H1 (cell line): Measurements from ENCODE around the gene C2orf74. TPM values are rescaled to one million over a fixed set of nuclear protein-coding genes. Genes with fewer than 3 reads are reported as not detected.

Experiments
- BCL11A ChIP-seq, 2 experiments: IDR thresholded peaks; one replicate each; pipeline ENCODE4 v1.6.1; 2011; ENCODE audit warnings: low read depth in 2 of 2, low read length in 2 of 2, mild to moderate bottlenecking in 2 of 2
- CBX5 ChIP-seq: fragments of 300-800, 300-1000 bp; sonication (generic); IDR thresholded peaks from 2 replicates; pipeline ENCODE4 v1.7.1; 2016; ENCODE audit warnings: antibody characterized with exemption, low read length, low read depth
- CBX8 ChIP-seq: fragments of 300-800, 300-1000 bp; sonication (generic); IDR thresholded peaks from 2 replicates; pipeline ENCODE4 v1.7.1; 2016; ENCODE audit warnings: low read depth, low read length, borderline replicate concordance
- CREB1 ChIP-seq: IDR thresholded peaks from 2 replicates; pipeline ENCODE4 v1.6.1; 2012; ENCODE audit warnings: inconsistent platforms
- EGR1 ChIP-seq: IDR thresholded peaks from 2 replicates; pipeline ENCODE4 v1.6.1; 2011; ENCODE audit warnings: low read depth, low read length, borderline replicate concordance
- EP300 ChIP-seq, 2 experiments: IDR thresholded peaks; 1 replicate in 1 of 2; 2 replicates in 1 of 2; pipeline ENCODE4 v1.6.1; 2011 to 2012; ENCODE audit warnings: low read depth in 2 of 2, low read length in 2 of 2, mild to moderate bottlenecking in 2 of 2, borderline replicate concordance in 1 of 2, inconsistent platforms in 1 of 2, moderate library complexity in 1 of 2
- GABPA ChIP-seq: IDR thresholded peaks from 2 replicates; pipeline ENCODE4 v1.6.1; 2011; ENCODE audit warnings: mild to moderate bottlenecking, low read length, moderate library complexity, borderline replicate concordance; ENCODE audit not compliant: insufficient read depth
- HDAC2 ChIP-seq, 2 experiments: fragments of 300-600 bp in 1 of 2; sonication (generic) in 1 of 2; IDR thresholded peaks; 2 replicates each; pipeline ENCODE4 v1.6.1; 2011 to 2012; ENCODE audit warnings: low read depth in 2 of 2, low read length in 2 of 2, mild to moderate bottlenecking in 2 of 2, moderate library complexity in 2 of 2, borderline replicate concordance in 1 of 2, inconsistent platforms in 1 of 2
- HDAC6 ChIP-seq: IDR thresholded peaks from one replicate; pipeline ENCODE4 v1.7.1; 2012; ENCODE audit warnings: low read depth, mild to moderate bottlenecking, inconsistent platforms, low read length, moderate library complexity
- KDM1A ChIP-seq: fragments of 200-600, 300-600 bp; sonication (generic); IDR thresholded peaks from 2 replicates; pipeline ENCODE4 v1.7.1; 2016; ENCODE audit warnings: mild to moderate bottlenecking, low read length, borderline replicate concordance
- KDM5A ChIP-seq: fragments of 200-600 bp; IDR thresholded peaks from 2 replicates; pipeline ENCODE4 v1.7.1; 2012; ENCODE audit warnings: mild to moderate bottlenecking, low read length, inconsistent platforms, mixed read lengths
- NANOG ChIP-seq: IDR thresholded peaks from 2 replicates; pipeline ENCODE4 v1.6.1; 2011; ENCODE audit warnings: low read length, low read depth, mild to moderate bottlenecking, inconsistent platforms; ENCODE audit not compliant: insufficient read depth, poor library complexity, severe bottlenecking
- POLR2AphosphoS5 ChIP-seq: IDR thresholded peaks from 2 replicates; pipeline ENCODE4 v1.6.1; 2011; ENCODE audit warnings: low read depth, low read length
- POU5F1 ChIP-seq: IDR thresholded peaks from 2 replicates; pipeline ENCODE4 v1.6.1; 2011; ENCODE audit warnings: low read depth, mild to moderate bottlenecking, low read length, moderate library complexity
- RNF2 ChIP-seq: fragments of 200-900, 300-1000 bp; sonication (generic); IDR thresholded peaks from 2 replicates; pipeline ENCODE4 v1.7.1; 2016; ENCODE audit warnings: borderline replicate concordance, low read depth, mild to moderate bottlenecking, antibody characterized with exemption, low read length; ENCODE audit not compliant: poor library complexity, severe bottlenecking; ENCODE audit errors: missing control alignments
- SIN3A ChIP-seq, 2 experiments: IDR thresholded peaks in 1 of 2; conservative IDR thresholded peaks in 1 of 2; 2 replicates each; pipeline ENCODE4 v1.6.1; 2011 to 2012; ENCODE audit warnings: low read length in 2 of 2, improper control_type of control experiment in 1 of 2, low read depth in 1 of 2, mild to moderate bottlenecking in 1 of 2
- SUZ12 ChIP-seq: fragments of 200-600 bp; sonication (generic); IDR thresholded peaks from 2 replicates; pipeline ENCODE4 v1.6.1; 2012; ENCODE audit warnings: mild to moderate bottlenecking, inconsistent platforms, low read length, moderate library complexity, mixed read lengths
- TEAD4 ChIP-seq: IDR thresholded peaks from 2 replicates; pipeline ENCODE4 v1.6.1; 2012; ENCODE audit warnings: low read depth, low read length, inconsistent platforms, mixed read lengths
- polyA plus RNA-seq, 7 experiments: library from polyadenylated mRNA; depleted of rRNA in 3 of 7; stranded (reverse) in 5 of 7; unstranded in 2 of 7; fragments of >200 nt in 5 of 7; fragments of 200-250 nt in 2 of 7; gene quantifications; 1 replicate in 5 of 7; 2 replicates in 1 of 7; 4 replicates in 1 of 7; pipeline versions ENCODE4 v1.2.1 to v1.2.3, GENCODE V29; 2011 to 2013; ENCODE audit warnings: missing spikeins in 2 of 7, mixed read lengths in 2 of 7
- total RNA-seq: library from RNA; stranded (reverse); fragmentation: NEBNext Ultra II Directional; extraction: Animal tissue kit (Norgen Biotek cat#: 25700); gene quantifications from 2 replicates; pipeline ENCODE4 v1.2.1, GENCODE V29; 2021

The C2orf74 gene
- total and polyA plus RNA-seq, 2 of the 8 experiments (the other 6 are each of a cell fraction or from before 2014, with no cell fraction given), result 2.6 to 9.3 TPM

DNA sequence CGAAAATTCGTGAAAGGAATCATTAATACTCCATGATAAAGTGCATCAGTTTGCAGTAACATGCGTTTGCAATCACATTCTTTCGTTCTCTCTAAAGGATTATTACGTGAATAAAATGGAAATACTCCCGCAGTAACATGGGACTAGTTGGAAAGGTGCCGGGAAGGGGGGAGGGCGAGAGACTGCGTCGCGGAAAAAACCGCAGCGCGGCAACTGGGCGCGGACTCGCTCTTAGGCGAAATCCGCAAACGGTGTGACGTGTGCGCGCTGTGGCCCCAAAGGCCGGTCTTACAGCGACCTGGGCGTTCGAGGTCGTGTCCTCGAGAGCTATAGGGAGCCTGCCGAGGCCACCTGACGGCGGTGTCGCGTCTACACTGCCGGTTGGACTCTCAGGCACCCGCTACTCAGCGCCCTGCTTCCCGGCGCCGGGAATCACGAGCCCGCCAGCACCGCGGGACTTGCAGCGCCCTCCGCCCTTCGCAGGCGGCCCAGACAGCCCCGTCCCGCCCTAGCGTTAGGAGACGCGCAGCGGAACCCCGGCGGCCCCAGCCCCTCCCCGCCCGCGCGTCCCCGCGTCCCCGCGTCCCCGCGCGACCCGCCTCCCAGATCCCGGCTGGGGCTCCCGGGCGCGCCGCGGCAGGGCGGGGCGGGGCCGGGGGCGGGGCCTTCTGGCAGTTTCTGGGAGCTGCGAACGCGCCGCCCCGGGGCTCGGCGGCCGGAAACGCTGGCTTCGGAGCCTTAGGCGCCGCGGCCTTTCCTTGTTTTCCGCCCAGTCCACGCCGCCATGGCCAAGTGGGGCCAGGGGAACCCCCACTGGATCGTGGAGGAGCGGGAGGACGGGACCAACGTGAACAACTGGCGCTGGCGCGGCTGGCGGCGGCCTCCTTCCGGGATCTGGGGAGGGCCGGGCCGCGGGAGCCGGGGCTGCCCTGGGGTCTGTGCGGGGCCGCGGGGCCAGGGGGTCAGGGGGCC, 15.1 kb downstream of the C2orf74 start (continued):
- TF ChIP-seq BCL11A (IDR thresholded peaks at IDR 0.05; ENCODE audit: low read depth in 2 of 2, low read length in 2 of 2), result no peak
- TF ChIP-seq RNF2, result no peak
- TF ChIP-seq HDAC2 (IDR thresholded peaks at IDR 0.05; ENCODE audit: borderline replicate concordance in 1 of 2, low read depth in 2 of 2, low read length in 2 of 2), result no peak
- no peak for TF ChIP-seq KDM1A
- no peak for TF ChIP-seq EP300 (IDR thresholded peaks at IDR 0.05; ENCODE audit: borderline replicate concordance in 1 of 2, low read depth in 2 of 2, low read length in 2 of 2)
- TF ChIP-seq HDAC6, result no peak
- TF ChIP-seq CBX8, result no peak
- no peak for TF ChIP-seq KDM5A
- TF ChIP-seq TEAD4, result no peak; the same call in 1 of the 2 replicates
- no peak for TF ChIP-seq SUZ12
- no peak for TF ChIP-seq NANOG
- no peak for TF ChIP-seq POU5F1
- TF ChIP-seq CREB1, result peak; percentile 76
- peak; percentile 86 for TF ChIP-seq POLR2AphosphoS5
- no peak for TF ChIP-seq CBX5
- TF ChIP-seq GABPA, result no peak; the same call in 1 of the 2 replicates
- TF ChIP-seq EGR1, result no peak
- TF ChIP-seq SIN3A (conservative IDR thresholded peaks at IDR 0.05 in 1 of 2, IDR thresholded peaks at IDR 0.05 in 1 of 2; ENCODE audit: low read depth in 1 of 2, low read length in 2 of 2), result peak in 1 of 2 experiments; percentile 3; a peak in 1 of 4 replicates
